Measurements from ENCODE around the gene ERFE.

ERFE gene

GRCh38 chr2:238155761-238156694, 2.7 kb upstream of the ERFE start:
- DNase-seq (ENCODE audit: low spot score): no peak

- DNase-seq (ENCODE audit: low spot score): no peak
Measured at GRCh38 chr2:238157506-238158017, 1.2 kb upstream of the ERFE start.

GRCh38 chr2:238158018-238158508, 707 bp upstream of the ERFE start:
- DNase-seq (ENCODE audit: low spot score): no peak

GRCh38 chr2:238159071-238159539, 335 bp downstream of the ERFE start:
- peak; percentile 62 for DNase-seq (ENCODE audit: low spot score)

GRCh38 chr2:238159661-238160205, 963 bp downstream of the ERFE start:
- no peak for DNase-seq (ENCODE audit: low spot score)

- peak; percentile 83 for DNase-seq (ENCODE audit: low spot score)
Measured at GRCh38 chr2:238160206-238161129, 1.7 kb downstream of the ERFE start.

- DNase-seq (ENCODE audit: low spot score): no peak
Measured at GRCh38 chr2:238161291-238162051, 2.7 kb downstream of the ERFE start.

- DNase-seq (ENCODE audit: low spot score): no peak
Measured at GRCh38 chr2:238162251-238162845, 3.6 kb downstream of the ERFE start.

GRCh38 chr2:238162846-238163441, 4.2 kb downstream of the ERFE start:
- DNase-seq (ENCODE audit: low spot score): no peak

GRCh38 chr2:238163481-238164198, 4.9 kb downstream of the ERFE start:
- no peak for DNase-seq (ENCODE audit: low spot score)

- DNase-seq (ENCODE audit: low spot score): no peak
Measured at GRCh38 chr2:238164906-238165287, 6.1 kb downstream of the ERFE start.

- no peak for DNase-seq (ENCODE audit: low spot score)
Measured at GRCh38 chr2:238165288-238165921, 6.6 kb downstream of the ERFE start.

GRCh38 chr2:238166391-238167343, 7.9 kb downstream of the ERFE start:
- no peak for DNase-seq (ENCODE audit: low spot score)

- no peak for DNase-seq (ENCODE audit: low spot score)
Measured at GRCh38 chr2:238167344-238167715, 8.6 kb downstream of the ERFE start.

- no peak for DNase-seq (ENCODE audit: low spot score)
Measured at GRCh38 chr2:238167761-238168160, 9.0 kb downstream of the ERFE start.

- DNase-seq (ENCODE audit: low spot score): no peak
Measured at GRCh38 chr2:238168196-238169047, 9.7 kb downstream of the ERFE start.

GRCh38 chr2:238169048-238169707, 10.4 kb downstream of the ERFE start:
- no peak for DNase-seq (ENCODE audit: low spot score)

All from HuH-7 (cell line).